ENCODE results near the gene CTNNBL1.

DNA sequence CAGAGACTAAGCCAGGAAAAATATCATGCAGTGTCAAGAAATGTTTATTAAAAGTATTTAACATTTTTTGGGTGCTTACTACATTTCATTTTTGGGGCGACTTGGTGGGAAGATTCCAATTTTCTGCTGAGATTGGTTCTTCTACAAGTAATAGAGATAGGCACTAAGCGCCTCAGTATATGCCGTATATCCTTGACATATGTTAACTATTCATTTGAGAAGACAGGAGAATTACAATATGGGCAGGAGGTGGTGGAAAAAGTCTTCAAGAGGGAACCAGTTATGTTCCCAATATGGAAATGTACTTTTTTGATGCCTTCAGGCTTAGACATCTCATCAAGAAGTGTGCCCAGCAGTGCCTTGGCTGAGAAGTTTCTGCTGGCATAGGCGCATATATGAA lies 6.5 kb downstream of the CTNNBL1 start:
- TF ChIP-seq POLR2A (IDR thresholded peaks at IDR 0.05; ENCODE audit: low read length) (no peak), GATA1 (IDR thresholded peaks at IDR 0.05; ENCODE audit: low read depth, low read length) (no peak)

Data from erythroblast (primary cell).